Mucosa of descending colon (tissue), 3 donors: ENCODE measurements around the gene GPX5. TPM values are rescaled to one million over a fixed set of nuclear protein-coding genes. Genes with fewer than 3 reads are reported as not detected.

Experiments used
- ATAC-seq: fragments of 200-7000 bp; cut with Tn5 transposase; one replicate; pipeline ENCODE4 v1.9.1; 2020; ENCODE audit warnings: mild to moderate bottlenecking, moderate library complexity
- DNase-seq, 3 donors: peaks; one replicate each; pipeline ENCODE4 v3.0.0-alpha.2; 2020
- H3K36me3 ChIP-seq: fragments of 200-600 bp; one replicate; pipeline ENCODE4 v1.8.0; 2021; ENCODE audit warnings: low read depth, mild to moderate bottlenecking
- H3K4me1 ChIP-seq: fragments of 200-600 bp; one replicate; pipeline ENCODE4 v1.8.0; 2021; ENCODE audit warnings: low read depth, mild to moderate bottlenecking
- H3K4me3 ChIP-seq: fragments of 200-600 bp; one replicate; pipeline ENCODE4 v1.8.0; 2021; ENCODE audit warnings: mild to moderate bottlenecking
- H3K9me3 ChIP-seq: fragments of 200-600 bp; one replicate; pipeline ENCODE4 v1.8.0; 2021; ENCODE audit warnings: mild to moderate bottlenecking
- CTCF ChIP-seq: fragments of 200-600 bp; IDR thresholded peaks from one replicate; pipeline ENCODE4 v1.8.0; 2022; ENCODE audit warnings: antibody characterized with exemption, mild to moderate bottlenecking
- intact Hi-C, 2 donors: fragments of 100-400 bp; cut with DNase I in 1 of 2; cut with micrococcal nuclease in 1 of 2; formaldehyde crosslinking; loops; one replicate each; pipeline versions ENCODE4 v1.11.0 to v1.11.1; 2022; cut with DNase I, micrococcal nuclease
- total RNA-seq, 3 donors: library from RNA; stranded (reverse); fragmentation: NEBNext Ultra II Directional in 2 of 3; extraction: Animal tissue kit (Norgen Biotek cat#: 25700) in 2 of 3; gene quantifications; one replicate each; pipeline versions ENCODE4 v1.2.1 to v1.2.4, GENCODE V29; 2021 to 2023
- donor health status: DM: no; HTN: no; CAD: no; lungs with moderate emphysema.
- donor health status: DM: no; HTN: no; CAD: no.
- donor health status: DM: no; HTN: yes; CAD: no.

The GPX5 gene
- total RNA-seq, 3 donors from 2014 or later: not detected

DNA sequence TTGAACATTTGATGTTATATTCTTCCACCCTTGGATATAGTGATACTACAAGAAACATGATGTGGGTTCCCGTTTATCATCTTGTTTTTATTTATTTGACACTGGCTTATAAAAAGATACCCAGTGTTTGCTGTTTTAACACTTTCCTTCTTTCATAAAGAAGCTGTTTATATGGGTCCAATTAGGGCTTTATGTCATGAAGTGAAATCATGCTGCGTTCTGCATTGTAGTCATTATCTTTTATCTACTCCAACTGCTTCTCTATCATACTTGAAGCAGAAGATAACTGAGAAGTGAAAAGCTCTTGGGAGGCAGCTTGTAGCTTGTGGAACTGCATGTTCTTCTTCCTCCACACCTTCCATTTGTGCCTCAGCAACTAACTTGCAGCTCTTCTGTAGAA, 57.8 kb downstream of the GPX5 start:
- no peaks in the 10 kb centered on the region for H3K9me3 ChIP-seq
- H3K4me1 ChIP-seq: no peaks in the 10 kb centered on the region
- H3K4me3 ChIP-seq: no peak overlapping the region
- H3K36me3 ChIP-seq: no peaks in the 10 kb centered on the region
- DNase-seq: no peak
- ATAC-seq: no peak
- intact Hi-C loops: no loop called here
- TF ChIP-seq CTCF: no peak

Other genes with a start within 250 kb of the GPX5 start
- gene PGBD1, start 244.3 kb upstream of the GPX5 start, total RNA-seq: 1 to 10 TPM in 2 of 3 donors, under 1 TPM in 1; 0.75 to 6.6 (median 1.9) TPM
- 10 to 100 TPM in 1 of 3 donors, 1 to 10 TPM in 2; 6.3 to 20.5 (median 8.7) TPM for gene ZSCAN31, start 189.7 kb upstream of the GPX5 start, total RNA-seq
- 10 to 100 TPM in 1 of 3 donors, 1 to 10 TPM in 2; 5.2 to 12.8 (median 6.1) TPM for gene ZKSCAN3, start 175.9 kb upstream of the GPX5 start, total RNA-seq
- 1 to 10 TPM; 4.3 to 6.9 (median 5.0) TPM for gene ZSCAN12, start 126.1 kb upstream of the GPX5 start, total RNA-seq
- 1 to 10 TPM in 2 of 3 donors, under 1 TPM in 1; 0.89 to 3.0 (median 2.0) TPM for gene ZSCAN23, start 82.4 kb upstream of the GPX5 start, total RNA-seq
- not detected for gene GPX6, start 10.1 kb upstream of the GPX5 start, total RNA-seq